ENCODE measurements around the gene KPTN.

Gene KPTN

DNA sequence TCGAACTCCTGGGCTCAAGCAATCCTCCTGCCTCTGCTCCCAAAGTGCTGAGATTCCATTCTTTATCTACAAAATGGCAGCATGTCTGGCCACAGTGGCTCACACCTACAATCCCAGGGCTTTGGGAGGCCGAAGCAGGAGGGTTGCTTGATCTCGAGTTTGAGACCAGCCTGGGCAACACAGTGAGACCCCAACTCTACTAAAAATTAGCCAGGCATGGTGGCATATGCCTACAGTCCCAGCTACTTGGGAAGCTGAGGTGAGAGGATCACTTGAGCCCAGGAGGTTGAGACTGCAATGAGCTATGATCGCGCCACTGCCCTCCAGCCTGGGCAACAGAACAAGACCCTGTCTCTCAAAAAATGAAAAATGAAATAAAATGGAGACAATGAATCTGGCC is 24.7 kb upstream of the KPTN start:
- no peak for DNase-seq

- no peak for DNase-seq
Measured at GRCh38 chr19:47507924-47508553, 24.0 kb upstream of the KPTN start.

GRCh38 chr19:47507012-47507411 is 23.0 kb upstream of the KPTN start:
- no peak for DNase-seq

GRCh38 chr19:47506459-47506858 is 22.4 kb upstream of the KPTN start:
- no peak for DNase-seq

DNA sequence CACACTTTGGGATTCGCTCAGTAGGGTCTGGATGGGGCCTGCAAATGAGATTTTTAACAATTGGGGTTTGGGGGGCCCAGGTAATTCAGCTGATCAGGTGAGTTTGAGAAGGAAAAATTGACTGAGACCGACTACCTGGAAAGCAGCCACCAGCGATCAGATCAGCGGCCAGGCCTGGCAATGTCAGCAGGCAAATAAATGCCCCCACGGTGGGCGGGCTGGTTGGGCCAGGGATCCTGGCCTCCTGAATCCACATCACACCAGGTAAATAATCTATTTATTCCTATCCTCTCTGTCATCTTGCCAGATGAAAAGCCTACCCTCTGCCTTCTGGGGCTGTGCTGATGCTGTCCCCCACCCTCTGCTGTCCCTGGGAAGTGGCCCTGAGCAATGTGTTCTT is 21.5 kb upstream of the KPTN start:
- DNase-seq: no peak

DNA sequence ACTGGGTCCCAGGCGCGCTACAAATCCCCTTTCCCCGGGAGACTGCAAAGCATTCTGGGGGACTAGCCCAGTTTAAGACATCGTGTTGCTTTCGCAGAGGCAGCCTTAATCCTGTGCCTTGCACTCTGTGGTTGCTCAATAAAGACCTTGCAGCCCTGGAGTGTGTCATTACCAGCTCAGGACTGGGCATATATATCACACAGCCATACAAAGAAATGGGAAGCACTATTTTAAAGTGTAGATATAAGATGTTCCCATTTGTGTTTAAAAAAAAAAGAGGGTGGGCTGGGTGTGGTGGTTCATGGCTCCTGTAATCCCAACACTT is 19.8 kb upstream of the KPTN start:
- no peak for DNase-seq

GRCh38 chr19:47503130-47503825 is 19.3 kb upstream of the KPTN start:
- no peak for DNase-seq

DNA sequence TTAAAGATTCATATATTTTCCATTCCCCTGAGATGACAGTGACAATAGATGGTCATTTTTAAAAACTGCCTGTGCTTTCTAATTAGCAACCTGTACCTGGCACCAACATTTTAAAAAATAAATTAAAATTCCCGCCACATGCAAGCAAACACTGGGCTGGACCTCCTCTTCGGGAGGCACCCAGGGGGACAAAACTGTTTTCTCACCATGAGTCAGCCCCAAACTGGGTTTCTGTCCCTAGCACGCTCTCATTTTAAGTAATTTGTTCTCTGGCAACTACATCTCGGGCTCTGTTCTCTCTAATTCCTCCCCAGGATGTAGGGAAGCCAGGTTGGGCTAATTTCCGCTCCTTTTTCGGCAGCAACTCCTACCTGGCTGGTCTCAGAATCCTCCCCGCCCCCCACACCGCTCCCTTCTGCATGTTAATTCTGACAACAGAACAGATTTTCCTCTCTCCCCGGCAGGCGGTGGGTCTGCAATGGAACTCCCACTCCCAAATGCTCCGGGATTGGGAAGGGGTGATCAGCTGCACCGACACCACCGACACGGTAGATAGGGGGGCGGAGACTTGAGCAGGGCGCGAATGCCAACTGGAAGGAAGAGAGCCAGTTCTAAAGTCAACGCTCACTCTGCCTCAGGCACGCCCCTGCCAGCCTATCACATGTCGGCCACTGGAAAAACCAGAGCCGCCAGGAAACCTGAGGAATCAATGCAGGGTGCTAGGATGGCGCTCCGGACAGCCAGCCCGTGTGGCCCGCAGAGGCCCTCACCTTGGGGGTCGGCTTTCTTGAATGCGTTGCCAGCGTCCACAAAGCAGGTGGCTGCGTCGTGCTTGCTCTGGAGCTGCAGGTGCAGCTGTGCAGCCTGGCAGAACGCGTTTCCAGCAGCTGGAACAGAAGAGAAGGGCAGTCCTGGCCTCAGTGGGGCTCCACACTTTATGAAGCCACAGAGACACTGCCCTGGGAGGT is 16.1 kb upstream of the KPTN start:
- no peak for DNase-seq

GRCh38 chr19:47499371-47499770 is 15.4 kb upstream of the KPTN start:
- DNase-seq: no peak

GRCh38 chr19:47498561-47498960 is 14.5 kb upstream of the KPTN start:
- no peak for DNase-seq

DNA sequence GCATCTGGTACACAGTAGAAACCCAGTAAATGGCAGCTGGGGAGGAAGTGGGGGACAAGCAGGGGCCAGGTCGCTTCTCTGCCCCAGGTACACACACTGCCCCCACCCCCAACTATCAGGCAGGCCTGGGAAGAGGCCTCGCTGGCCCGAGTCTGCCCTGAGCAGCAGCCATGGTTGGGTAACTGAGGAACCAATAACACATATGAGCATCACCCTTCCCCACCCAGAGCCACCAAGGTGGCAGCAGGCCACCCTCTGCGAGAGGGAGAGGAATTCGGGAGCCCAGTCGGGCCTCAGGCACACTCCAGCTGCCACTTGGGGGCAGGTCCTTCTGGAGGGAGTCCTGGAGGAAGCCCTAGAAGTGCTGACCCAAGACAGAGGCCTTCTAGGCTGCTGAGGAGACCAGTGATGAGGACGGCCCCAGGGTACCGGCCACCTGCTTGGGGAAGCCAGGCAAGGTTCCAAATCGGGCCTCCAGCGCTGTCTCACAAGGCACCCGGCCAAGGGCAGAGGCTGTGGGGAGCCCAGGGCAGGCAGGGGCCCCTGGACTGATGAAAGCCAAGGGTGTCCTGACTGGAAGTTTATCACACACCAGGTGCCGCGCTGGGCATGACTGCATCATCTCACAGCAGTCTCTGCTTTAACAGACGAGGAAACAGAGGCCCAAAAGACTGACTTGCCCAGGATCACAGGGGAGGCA is 14.0 kb upstream of the KPTN start:
- no peak for DNase-seq

- DNase-seq: no peak
Measured at GRCh38 chr19:47497050-47497766, 13.2 kb upstream of the KPTN start.

DNA sequence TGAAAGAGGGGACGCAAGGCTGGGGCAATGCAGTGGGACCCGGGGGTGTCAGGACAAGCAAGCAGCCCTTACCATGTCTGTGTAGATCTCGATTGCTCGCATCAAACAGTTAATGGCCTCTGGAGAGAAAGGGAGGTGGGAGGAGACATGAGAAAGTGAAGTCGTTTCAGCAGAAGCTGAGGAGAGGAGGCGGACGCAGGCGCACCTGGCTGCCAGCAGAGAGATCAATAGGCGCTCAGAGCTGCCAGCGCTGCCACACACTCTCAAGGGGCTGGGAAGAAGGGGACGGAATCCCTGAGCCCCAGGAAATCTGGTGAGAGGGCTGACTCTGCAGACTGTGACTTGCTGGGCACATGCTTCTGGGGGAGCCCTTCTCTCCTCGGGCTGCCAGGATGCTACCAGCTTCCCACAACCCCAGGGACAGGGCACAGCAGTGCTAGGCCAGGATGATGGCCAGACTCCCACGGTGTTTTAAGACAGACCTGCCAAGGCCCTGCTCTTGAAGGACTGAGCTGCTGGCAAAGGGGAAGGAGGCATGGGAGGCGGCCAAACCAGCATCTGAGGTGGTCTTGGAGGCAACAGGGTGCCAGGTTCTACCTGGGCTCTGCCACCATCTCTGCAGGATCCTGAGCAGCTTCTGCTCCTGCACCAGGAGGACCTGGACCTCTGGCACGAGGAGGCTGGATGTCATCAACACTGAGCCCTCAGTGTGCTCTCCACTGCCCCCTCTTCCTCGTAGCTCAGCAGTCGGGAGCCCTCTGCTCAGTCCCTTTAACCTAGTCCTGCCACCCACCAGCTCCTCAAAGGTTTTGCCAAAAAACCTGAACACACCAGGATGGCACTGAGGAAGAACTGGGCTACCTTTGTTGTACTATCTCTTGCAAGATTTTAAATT is 11.7 kb upstream of the KPTN start:
- no peak for DNase-seq

- no peak for DNase-seq
Measured at GRCh38 chr19:47494729-47495128, 10.7 kb upstream of the KPTN start.

- DNase-seq: no peak
Measured at GRCh38 chr19:47494211-47494547, 10.2 kb upstream of the KPTN start.

GRCh38 chr19:47493378-47494210 is 9.6 kb upstream of the KPTN start:
- no peak for DNase-seq

DNA sequence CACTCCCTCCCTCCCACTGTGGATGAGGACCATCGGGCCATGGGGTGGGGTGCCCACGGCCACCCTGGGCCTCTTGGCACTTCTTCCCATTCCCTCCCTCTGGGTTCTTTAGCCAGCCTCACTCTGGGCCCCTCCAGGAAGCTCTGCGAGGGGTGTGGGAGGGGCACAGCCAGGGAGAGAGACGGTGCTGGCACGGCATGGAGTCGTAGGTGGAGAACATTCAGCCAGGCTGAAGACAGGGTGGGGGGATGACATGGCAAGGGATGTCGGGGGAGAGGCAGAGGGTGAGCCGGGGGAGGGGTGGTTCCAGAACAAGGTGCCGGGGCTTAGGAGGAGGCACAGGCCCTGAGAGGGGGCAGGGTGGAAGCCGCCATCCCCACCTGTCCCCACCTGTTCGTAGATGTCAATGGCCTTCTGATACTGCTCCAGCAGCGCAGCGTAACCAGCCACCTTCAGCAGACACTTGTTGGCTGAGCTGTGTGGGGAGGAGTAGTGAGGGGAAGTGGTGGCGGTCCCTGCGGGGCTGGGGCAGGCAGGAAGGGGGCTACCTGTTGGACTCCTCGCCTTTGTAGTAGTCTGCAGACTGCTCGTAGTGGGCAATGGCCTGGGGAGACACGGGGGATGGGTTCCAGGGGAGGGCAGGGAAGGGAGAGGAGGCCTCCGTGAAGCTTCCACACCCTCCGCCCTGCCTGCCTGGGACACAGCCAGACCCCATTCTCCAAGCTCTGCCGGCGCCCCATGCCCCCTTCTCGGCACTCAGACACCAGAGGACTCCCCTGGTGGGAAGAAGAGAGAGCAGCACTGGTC is 8.8 kb upstream of the KPTN start:
- no peak for DNase-seq

- no peak for DNase-seq
Measured at GRCh38 chr19:47492137-47492533, 8.1 kb upstream of the KPTN start.

DNA sequence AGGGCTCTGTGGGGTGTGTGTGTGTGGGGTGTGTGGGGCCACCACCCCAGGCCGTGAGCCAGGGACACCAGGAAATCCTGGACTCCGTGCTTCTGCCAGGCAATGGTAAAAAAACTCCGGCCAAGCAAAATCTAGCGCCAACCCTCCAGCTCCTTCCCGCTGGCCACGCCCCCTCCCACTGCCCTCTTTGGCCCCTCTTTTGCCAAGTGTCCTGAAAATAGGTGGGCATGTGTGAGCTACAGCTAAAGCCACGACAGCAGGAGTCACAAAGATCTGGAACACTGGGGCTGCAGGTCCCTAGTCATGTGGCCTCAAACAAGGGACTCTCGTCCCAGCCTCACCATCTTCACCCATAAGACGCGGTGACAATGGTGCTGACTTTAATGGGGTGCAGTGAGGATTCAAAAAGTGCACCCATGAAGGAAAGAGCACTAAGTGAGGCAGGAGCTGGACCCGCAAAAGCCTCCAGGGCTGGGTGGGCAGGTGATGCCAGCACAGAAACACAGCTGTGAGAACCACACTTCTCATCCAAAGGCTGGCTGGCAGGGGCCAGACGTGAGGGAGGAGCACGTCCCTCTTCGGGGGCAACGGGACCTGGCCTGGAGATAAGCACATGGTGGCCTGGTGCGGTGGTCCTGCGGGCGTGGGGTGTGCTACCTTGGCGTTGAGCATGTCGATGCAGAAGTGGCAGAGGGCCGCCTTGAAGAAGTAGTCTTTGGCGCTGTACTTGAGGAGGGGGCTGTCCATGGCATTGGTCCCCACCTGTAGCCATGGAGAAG is 7.5 kb upstream of the KPTN start:
- no peak for DNase-seq
